BE2C (cell line): Measurements from ENCODE around the gene PZP.
"Not testable (repeated sequence)": the region's sequence is repeated elsewhere in the genome, so short reads cannot be mapped to it uniquely, and the experiment has no call there.

Experiments
- DNase-seq: peaks from one replicate; pipeline ENCODE4 v3.0.0-alpha.2; 2020
- H3K27me3 ChIP-seq: fragments of 250-450 bp; sonication (Bioruptor Pico); 2 replicates; pipeline ENCODE4 v1.5.1; 2020; ENCODE audit warnings: mild to moderate bottlenecking
- H3K36me3 ChIP-seq: fragments of 250-450 bp; sonication (Bioruptor Pico); 2 replicates; pipeline ENCODE4 v1.5.1; 2020; ENCODE audit warnings: mild to moderate bottlenecking
- H3K4me1 ChIP-seq: fragments of 250-450 bp; sonication (Bioruptor Pico); 2 replicates; pipeline ENCODE4 v1.5.1; 2020
- H3K4me3 ChIP-seq: 2 replicates; pipeline ENCODE4 v1.5.1; 2011; ENCODE audit warnings: low read depth, low read length
- H3K9me3 ChIP-seq: fragments of 250-450 bp; sonication (Bioruptor Pico); 2 replicates; pipeline ENCODE4 v1.5.1; 2020
- TF ChIP-seq, protein P1 (sequence below): IDR thresholded peaks from 2 replicates; pipeline ENCODE4 v1.5.1; 2012; ENCODE audit warnings: mild to moderate bottlenecking, low read depth, low read length

Gene PZP

GRCh38 chr12:9237286-9237685, 29.1 kb upstream of the PZP start:
- H3K27me3 ChIP-seq, result peaks cover 27% of the 10 kb centered on the region
- TF ChIP-seq, protein P1, sequence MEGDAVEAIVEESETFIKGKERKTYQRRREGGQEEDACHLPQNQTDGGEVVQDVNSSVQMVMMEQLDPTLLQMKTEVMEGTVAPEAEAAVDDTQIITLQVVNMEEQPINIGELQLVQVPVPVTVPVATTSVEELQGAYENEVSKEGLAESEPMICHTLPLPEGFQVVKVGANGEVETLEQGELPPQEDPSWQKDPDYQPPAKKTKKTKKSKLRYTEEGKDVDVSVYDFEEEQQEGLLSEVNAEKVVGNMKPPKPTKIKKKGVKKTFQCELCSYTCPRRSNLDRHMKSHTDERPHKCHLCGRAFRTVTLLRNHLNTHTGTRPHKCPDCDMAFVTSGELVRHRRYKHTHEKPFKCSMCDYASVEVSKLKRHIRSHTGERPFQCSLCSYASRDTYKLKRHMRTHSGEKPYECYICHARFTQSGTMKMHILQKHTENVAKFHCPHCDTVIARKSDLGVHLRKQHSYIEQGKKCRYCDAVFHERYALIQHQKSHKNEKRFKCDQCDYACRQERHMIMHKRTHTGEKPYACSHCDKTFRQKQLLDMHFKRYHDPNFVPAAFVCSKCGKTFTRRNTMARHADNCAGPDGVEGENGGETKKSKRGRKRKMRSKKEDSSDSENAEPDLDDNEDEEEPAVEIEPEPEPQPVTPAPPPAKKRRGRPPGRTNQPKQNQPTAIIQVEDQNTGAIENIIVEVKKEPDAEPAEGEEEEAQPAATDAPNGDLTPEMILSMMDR, result no peak

DNA sequence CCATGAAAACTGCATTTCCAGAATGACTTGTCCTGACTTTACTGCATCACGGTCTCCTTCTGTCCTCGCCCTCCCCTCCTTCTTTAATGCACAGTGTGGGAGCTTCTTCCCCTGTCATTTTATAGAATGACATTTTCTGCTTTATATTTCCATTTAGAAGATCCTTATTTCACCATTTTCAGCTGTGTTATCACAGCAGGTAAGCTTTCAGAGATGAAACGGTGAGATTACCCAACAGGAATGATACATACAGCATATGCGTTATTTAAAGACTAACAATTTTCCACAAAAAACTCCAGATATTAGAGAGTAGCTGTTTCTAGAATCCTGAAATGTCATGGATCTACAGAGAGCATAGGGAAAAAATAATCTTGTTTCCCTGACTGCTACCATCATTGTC, 27.3 kb upstream of the PZP start:
- no peaks in the 10 kb centered on the region for H3K4me1 ChIP-seq
- DNase-seq, result no peak
- H3K4me3 ChIP-seq, result no peak overlapping the region
- H3K27me3 ChIP-seq, result peaks cover 9% of the 10 kb centered on the region
- no peaks in the 10 kb centered on the region for H3K9me3 ChIP-seq
- no peaks in the 10 kb centered on the region for H3K36me3 ChIP-seq
- TF ChIP-seq, protein P1, result no peak

More at GRCh38 chr12:9237286-9237685, 29.1 kb upstream of the PZP start:
- Histone ChIP-seq H3K9me3 (no peaks in the 10 kb centered on the region), H3K36me3 (no peaks in the 10 kb centered on the region), H3K4me3 (no peak overlapping the region), H3K4me1 (no peaks in the 10 kb centered on the region)
- no peak for DNase-seq

GRCh38 chr12:9227950-9228349, 19.8 kb upstream of the PZP start:
- Histone ChIP-seq H3K9me3 (no peaks in the 10 kb centered on the region), H3K4me3 (no peak overlapping the region), H3K4me1 (no peaks in the 10 kb centered on the region), H3K36me3 (no peaks in the 10 kb centered on the region), H3K27me3 (peaks cover 8% of the 10 kb centered on the region)
- no peak for DNase-seq
- TF ChIP-seq, protein P1, result no peak

DNA sequence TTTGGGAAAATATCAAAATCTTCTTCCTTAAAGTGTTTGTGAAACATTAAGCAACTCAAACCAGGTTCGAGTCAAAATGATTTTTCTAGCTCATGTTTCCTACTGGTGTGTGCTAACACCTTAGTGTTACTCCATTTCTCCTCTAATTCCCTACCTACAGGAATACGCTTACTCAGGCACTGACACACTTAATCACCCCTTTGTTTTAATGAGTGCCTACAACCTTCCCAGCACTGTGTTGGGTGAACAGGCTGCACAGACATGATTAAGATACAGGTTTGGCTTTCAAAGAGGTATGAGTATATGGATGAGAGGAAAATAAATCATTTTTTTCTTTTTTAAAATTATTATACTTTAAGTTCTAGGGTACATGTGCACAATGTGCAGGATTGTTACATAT, 15.6 kb upstream of the PZP start:
- Histone ChIP-seq H3K9me3 (no peaks in the 10 kb centered on the region), H3K4me1 (no peaks in the 10 kb centered on the region), H3K36me3 (no peaks in the 10 kb centered on the region), H3K27me3 (no peaks in the 10 kb centered on the region; the same call in 1 of the 2 replicates), H3K4me3 (no peak overlapping the region)
- TF ChIP-seq, protein P1, result no peak
- no peak for DNase-seq

- H3K36me3 ChIP-seq, result no peaks in the 10 kb centered on the region
- H3K4me1 ChIP-seq, result no peaks in the 10 kb centered on the region
- H3K9me3 ChIP-seq, result no peaks in the 10 kb centered on the region
- TF ChIP-seq, protein P1, result no peak
- H3K27me3 ChIP-seq, result no peaks in the 10 kb centered on the region
- no peak overlapping the region for H3K4me3 ChIP-seq
- no peak for DNase-seq
Measured at GRCh38 chr12:9221483-9221882, 13.3 kb upstream of the PZP start.

- not testable (repeated sequence) for H3K4me1 ChIP-seq, H3K27me3 ChIP-seq, H3K9me3 ChIP-seq, DNase-seq, H3K36me3 ChIP-seq, H3K4me3 ChIP-seq
Measured at GRCh38 chr12:9221011-9221410, 12.8 kb upstream of the PZP start.

GRCh38 chr12:9214534-9214933, 6.3 kb upstream of the PZP start:
- TF ChIP-seq, protein P1, result no peak
- H3K27me3 ChIP-seq, result no peaks in the 10 kb centered on the region
- no peaks in the 10 kb centered on the region for H3K36me3 ChIP-seq

More at GRCh38 chr12:9214534-9214933, 6.3 kb upstream of the PZP start:
- Histone ChIP-seq H3K4me3 (no peak overlapping the region), H3K4me1 (no peaks in the 10 kb centered on the region), H3K9me3 (no peaks in the 10 kb centered on the region)
- no peak for DNase-seq
